Upper lobe of left lung (tissue), 6 donors: Measurements from ENCODE around the gene PRKCA. TPM values are rescaled to one million over a fixed set of nuclear protein-coding genes. Genes with fewer than 3 reads are reported as not detected.

Experiments
- ATAC-seq, 2 donors: fragments of 200-7000 bp; cut with Tn5 transposase; one replicate each; pipeline ENCODE4 v1.9.1; 2022; ENCODE audit warnings: mild to moderate bottlenecking in 2 of 2, moderate library complexity in 2 of 2; ENCODE audit not compliant: low FRiP score in 2 of 2
- DNase-seq, 2 donors: peaks; one replicate each; pipeline ENCODE4 v3.0.0-alpha.2; 2019 to 2020
- H3K27ac ChIP-seq, 4 donors: fragments of 200-600 bp; sonication (generic); one replicate each; pipeline ENCODE4 v1.5.1; 2016 to 2019
- H3K27me3 ChIP-seq, 4 donors: fragments of 200-600 bp; sonication (generic); one replicate each; pipeline ENCODE4 v1.5.1; 2017 to 2019
- H3K36me3 ChIP-seq, 4 donors: fragments of 200-600 bp; sonication (generic); one replicate each; pipeline ENCODE4 v1.5.1; 2016 to 2019
- H3K4me1 ChIP-seq, 4 donors: fragments of 200-600 bp; sonication (generic); one replicate each; pipeline ENCODE4 v1.5.1; 2018 to 2019
- H3K4me3 ChIP-seq, 4 donors: fragments of 200-600 bp; sonication (generic); one replicate each; pipeline ENCODE4 v1.5.1; 2017 to 2019; ENCODE audit warnings: mild to moderate bottlenecking in 2 of 4, moderate library complexity in 1 of 4
- H3K9me3 ChIP-seq, 4 donors: fragments of 200-600 bp; sonication (generic); one replicate each; pipeline ENCODE4 v1.5.1; 2018 to 2019
- EP300 ChIP-seq, 4 donors: sonication (generic); formaldehyde crosslinking; IDR thresholded peaks; one replicate each; pipeline ENCODE4 v1.5.1; 2017; ENCODE audit warnings: antibody characterized with exemption in 4 of 4, control low read depth in 2 of 4
- POLR2A ChIP-seq, 4 donors: fragments of 450-650 bp; IDR thresholded peaks; one replicate each; pipeline ENCODE4 v1.5.1; 2016 to 2017; ENCODE audit warnings: antibody characterized with exemption in 4 of 4, mild to moderate bottlenecking in 2 of 4
- POLR2AphosphoS5 ChIP-seq, 2 donors: sonication (generic); formaldehyde crosslinking; IDR thresholded peaks; one replicate each; pipeline ENCODE4 v1.5.1; 2017; ENCODE audit warnings: antibody characterized with exemption in 2 of 2
- WGBS, 2 donors: methylation state at CpG; one replicate each; pipeline ENCODE4 v1.1.5; 2017 to 2018; 5-methylcytosine and 5-hydroxymethylcytosine counted together
- total RNA-seq, 6 donors: library from RNA; depleted of rRNA in 4 of 6; stranded (reverse); fragments of >200 nt in 4 of 6; gene quantifications; one replicate each; pipeline versions ENCODE4 v1.1.0 to v1.2.1, GENCODE V29; 2016 to 2021
- TF ChIP-seq, protein P1 (sequence below), 6 experiments: fragments of 450-650 bp in 4 of 6; fragments of 200-600 bp in 2 of 6; sonication (generic) in 2 of 6; IDR thresholded peaks; one replicate each; pipeline ENCODE4 v1.5.1; 2016 to 2019; ENCODE audit warnings: antibody characterized with exemption in 6 of 6
- donor health status: DM: no; HTN: no; CAD: no; lungs with moderate emphysema.
- donor health status: DM: no; HTN: yes; CAD: no; lungs with severe emphysema.

Gene PRKCA
- total RNA-seq, 6 donors from 2014 or later, result 10.9 to 29.3 (median 18.0) TPM

DNA sequence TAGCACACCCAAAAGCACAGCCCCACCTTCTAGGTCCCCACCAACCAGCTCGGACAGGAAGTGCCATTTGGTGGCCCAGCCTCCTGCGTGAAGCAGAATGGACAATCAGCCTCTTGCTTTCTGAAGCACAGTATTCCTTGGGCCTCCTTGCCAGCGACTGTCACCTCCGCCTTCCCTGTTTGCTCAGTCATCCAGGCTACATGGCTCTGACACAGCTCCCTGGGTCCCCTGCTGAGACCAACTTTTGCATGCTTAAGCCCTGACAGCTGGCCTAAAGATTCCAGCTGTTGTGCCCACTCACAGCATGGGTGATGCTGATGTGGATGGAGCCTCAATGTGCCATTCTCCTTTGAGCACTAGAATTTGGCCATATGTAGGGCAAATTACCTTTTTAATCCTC lies 528.0 kb downstream of the PRKCA start:
- Histone ChIP-seq H3K4me1 (peaks cover 0 to 7% (median 0%) of the 10 kb centered on the region in 4 donors), H3K9me3 (no peaks in the 10 kb centered on the region), H3K4me3 (no peak overlapping the region), H3K27ac (no peak overlapping the region), H3K36me3 (no peaks in the 10 kb centered on the region), H3K27me3 (peaks cover 0 to 10% (median 4%) of the 10 kb centered on the region in 4 donors)
- ATAC-seq, result no peak
- no peak for DNase-seq
- TF ChIP-seq EP300 (IDR thresholded peaks at IDR 0.05) (no peak), POLR2A (IDR thresholded peaks at IDR 0.05) (no peak), POLR2AphosphoS5 (IDR thresholded peaks at IDR 0.05) (no peak)
- TF ChIP-seq, protein P1, sequence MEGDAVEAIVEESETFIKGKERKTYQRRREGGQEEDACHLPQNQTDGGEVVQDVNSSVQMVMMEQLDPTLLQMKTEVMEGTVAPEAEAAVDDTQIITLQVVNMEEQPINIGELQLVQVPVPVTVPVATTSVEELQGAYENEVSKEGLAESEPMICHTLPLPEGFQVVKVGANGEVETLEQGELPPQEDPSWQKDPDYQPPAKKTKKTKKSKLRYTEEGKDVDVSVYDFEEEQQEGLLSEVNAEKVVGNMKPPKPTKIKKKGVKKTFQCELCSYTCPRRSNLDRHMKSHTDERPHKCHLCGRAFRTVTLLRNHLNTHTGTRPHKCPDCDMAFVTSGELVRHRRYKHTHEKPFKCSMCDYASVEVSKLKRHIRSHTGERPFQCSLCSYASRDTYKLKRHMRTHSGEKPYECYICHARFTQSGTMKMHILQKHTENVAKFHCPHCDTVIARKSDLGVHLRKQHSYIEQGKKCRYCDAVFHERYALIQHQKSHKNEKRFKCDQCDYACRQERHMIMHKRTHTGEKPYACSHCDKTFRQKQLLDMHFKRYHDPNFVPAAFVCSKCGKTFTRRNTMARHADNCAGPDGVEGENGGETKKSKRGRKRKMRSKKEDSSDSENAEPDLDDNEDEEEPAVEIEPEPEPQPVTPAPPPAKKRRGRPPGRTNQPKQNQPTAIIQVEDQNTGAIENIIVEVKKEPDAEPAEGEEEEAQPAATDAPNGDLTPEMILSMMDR (IDR thresholded peaks at IDR 0.05), result no peak
- WGBS, 2 donors, result 24 to 38% methylated on average over 4 of the region's 4 CpGs

DNA sequence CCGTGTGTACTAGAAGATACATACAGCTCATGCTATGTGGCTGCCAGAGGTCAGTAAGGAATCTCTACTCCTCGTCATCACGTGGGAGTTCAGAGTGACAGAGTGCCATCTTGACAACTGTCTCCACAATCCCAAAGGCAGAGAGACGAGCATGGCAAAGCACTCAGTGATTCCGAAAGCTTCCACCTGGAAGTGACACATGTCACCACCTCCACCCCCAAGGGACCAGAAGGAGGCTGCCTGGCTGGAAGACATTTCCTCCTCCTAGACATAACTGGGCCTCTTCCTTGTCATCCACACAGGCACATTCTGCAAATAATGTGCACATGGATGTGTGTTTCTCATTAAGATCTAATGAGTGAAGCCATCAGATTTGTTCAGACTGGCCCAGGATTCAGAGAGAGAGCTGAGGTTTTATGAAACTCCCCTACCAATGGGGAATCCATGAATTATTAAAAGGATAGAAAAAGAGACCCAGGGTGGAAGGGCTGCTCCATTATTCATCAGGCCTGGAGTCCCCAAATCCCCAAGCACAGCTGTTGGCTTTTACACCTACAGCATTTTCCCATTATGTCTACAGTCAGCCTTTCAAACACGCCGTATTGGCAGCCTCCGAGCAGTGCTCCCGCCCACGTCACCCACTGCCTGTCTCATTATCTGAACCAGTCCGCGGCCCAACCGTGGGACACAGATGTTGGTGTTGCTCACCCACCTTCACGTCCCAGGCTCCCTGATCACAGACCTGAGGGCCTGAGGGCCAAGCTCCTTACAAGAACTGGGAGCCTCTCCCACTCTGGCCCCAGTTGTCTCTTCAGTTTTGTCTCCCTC lies 529.2 kb downstream of the PRKCA start:
- Histone ChIP-seq H3K27ac (no peak overlapping the region), H3K9me3 (no peaks in the 10 kb centered on the region), H3K4me3 (no peak overlapping the region), H3K36me3 (no peaks in the 10 kb centered on the region), H3K27me3 (peaks cover 0 to 11% (median 4%) of the 10 kb centered on the region in 4 donors), H3K4me1 (peaks cover 0 to 7% (median 0%) of the 10 kb centered on the region in 4 donors)
- no peak for TF ChIP-seq EP300 (IDR thresholded peaks at IDR 0.05)
- TF ChIP-seq POLR2A (IDR thresholded peaks at IDR 0.05), result no peak
- TF ChIP-seq POLR2AphosphoS5 (IDR thresholded peaks at IDR 0.05), result no peak
- TF ChIP-seq, protein P1 (IDR thresholded peaks at IDR 0.05), result no peak
- no peak for ATAC-seq
- WGBS, 2 donors, result 75 to 82% methylated on average over 11 to 14 of the region's 14 CpGs
- DNase-seq, result no peak

DNA sequence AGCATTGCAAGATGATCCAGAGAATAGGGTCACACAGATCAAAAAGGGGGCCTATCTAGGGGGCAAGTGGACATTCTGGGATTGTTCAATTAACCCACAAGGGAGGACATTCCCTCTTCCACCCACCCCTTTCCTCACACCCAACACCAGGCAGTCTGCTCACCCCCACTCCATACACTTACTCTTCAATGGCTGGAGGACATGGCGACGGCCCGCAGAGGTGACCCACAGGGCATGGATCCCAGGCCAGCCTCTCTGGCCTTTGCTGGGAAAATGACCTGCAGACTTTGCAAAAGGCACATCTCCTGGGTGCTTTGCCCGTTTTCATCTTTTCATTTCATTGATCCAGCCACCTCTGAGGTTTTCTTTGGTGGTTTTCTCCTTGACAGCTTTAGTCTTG lies 530.8 kb downstream of the PRKCA start:
- DNase-seq, result no peak

DNA sequence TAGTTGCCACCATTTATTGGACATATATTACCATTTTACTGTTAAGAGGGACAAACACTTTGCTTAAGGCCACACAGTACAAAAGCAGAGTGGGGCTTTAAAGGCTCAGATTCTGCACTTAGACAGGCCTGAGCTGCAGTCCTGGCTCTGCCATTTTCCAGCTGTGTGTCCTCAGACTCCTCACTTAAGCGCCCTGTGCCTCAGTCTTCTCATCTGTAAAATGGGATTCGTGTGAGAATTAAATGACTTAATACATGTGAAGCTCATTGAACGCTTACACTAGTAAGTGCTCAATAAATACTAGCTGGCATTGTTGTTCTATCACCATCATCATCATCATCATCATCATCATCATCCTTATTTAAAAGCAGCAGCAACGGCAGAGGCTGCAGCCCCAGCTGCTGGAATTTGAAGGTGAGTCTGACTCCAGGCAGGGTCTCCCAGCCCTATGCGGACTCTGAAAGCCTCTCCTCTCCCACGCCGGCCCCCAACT lies 532.1 kb downstream of the PRKCA start:
- H3K4me3 ChIP-seq, result no peak overlapping the region

More for the DNA sequence above, 530.8 kb downstream of the PRKCA start:
- H3K27me3 ChIP-seq, result peaks cover 0 to 11% (median 4%) of the 10 kb centered on the region in 4 donors
- H3K4me3 ChIP-seq, result no peak overlapping the region
- H3K36me3 ChIP-seq, result no peaks in the 10 kb centered on the region
- TF ChIP-seq POLR2AphosphoS5 (IDR thresholded peaks at IDR 0.05) (no peak), EP300 (IDR thresholded peaks at IDR 0.05) (no peak), POLR2A (IDR thresholded peaks at IDR 0.05) (no peak)
- TF ChIP-seq, protein P1 (IDR thresholded peaks at IDR 0.05), result no peak
- H3K9me3 ChIP-seq, result no peaks in the 10 kb centered on the region
- 80 to 83% methylated on average over 4 of the region's 4 CpGs for WGBS, 2 donors
- H3K27ac ChIP-seq, result no peak overlapping the region
- peaks cover 0 to 7% (median 0%) of the 10 kb centered on the region in 4 donors for H3K4me1 ChIP-seq
- no peak for ATAC-seq

More for the DNA sequence above, 532.1 kb downstream of the PRKCA start:
- DNase-seq (no peak), ATAC-seq (no peak)
- Histone ChIP-seq H3K36me3 (no peaks in the 10 kb centered on the region), H3K4me1 (peaks cover 0 to 7% (median 0%) of the 10 kb centered on the region in 4 donors), H3K9me3 (no peaks in the 10 kb centered on the region), H3K27me3 (peaks cover 0 to 11% (median 4%) of the 10 kb centered on the region in 4 donors), H3K27ac (no peak overlapping the region)
- 39 to 62% methylated on average over 4 to 7 of the region's 7 CpGs for WGBS, 2 donors
- TF ChIP-seq POLR2A (IDR thresholded peaks at IDR 0.05) (no peak), EP300 (IDR thresholded peaks at IDR 0.05) (no peak), POLR2AphosphoS5 (IDR thresholded peaks at IDR 0.05) (no peak)
- TF ChIP-seq, protein P1 (IDR thresholded peaks at IDR 0.05), result no peak
